Mammary epithelial cell (primary cell): ENCODE measurements around the gene TOR3A.

ENCODE experiments used
- EZH2 ChIP-seq: IDR thresholded peaks from 2 replicates; pipeline ENCODE4 v1.6.1; 2012; ENCODE audit warnings: low read length, inconsistent platforms, borderline replicate concordance
- TF ChIP-seq, protein P1 (sequence below), 2 donors: IDR thresholded peaks in 1 of 2; conservative IDR thresholded peaks in 1 of 2; 2 replicates each; pipeline ENCODE4 v1.5.1; 2011 to 2012; ENCODE audit warnings: inconsistent platforms in 2 of 2, low read length in 2 of 2, mild to moderate bottlenecking in 2 of 2, control low read depth in 1 of 2, low read depth in 1 of 2; ENCODE audit not compliant: insufficient read depth in 1 of 2; ENCODE audit errors: extremely low read depth in 1 of 2

DNA sequence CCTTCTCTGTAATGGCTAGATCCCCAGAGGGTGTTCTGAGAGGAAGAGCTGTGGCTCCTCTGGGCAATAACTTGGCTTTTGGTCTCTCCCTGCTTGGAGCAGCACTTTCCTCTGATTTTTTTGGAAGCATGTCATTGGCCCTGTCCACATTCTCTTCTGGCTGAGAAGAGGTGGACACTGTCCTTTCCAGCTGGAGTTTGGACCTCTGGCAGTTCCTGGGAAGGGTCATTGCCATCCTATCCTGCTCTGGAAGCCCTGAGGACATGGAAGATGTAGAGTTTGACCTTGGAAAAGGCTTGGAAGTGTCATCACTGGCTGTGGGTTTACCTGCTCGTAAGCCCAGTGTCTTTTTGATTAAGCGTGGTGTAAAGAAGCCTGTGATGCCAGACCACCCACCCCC, 26.8 kb downstream of the TOR3A start:
- TF ChIP-seq, protein P1, sequence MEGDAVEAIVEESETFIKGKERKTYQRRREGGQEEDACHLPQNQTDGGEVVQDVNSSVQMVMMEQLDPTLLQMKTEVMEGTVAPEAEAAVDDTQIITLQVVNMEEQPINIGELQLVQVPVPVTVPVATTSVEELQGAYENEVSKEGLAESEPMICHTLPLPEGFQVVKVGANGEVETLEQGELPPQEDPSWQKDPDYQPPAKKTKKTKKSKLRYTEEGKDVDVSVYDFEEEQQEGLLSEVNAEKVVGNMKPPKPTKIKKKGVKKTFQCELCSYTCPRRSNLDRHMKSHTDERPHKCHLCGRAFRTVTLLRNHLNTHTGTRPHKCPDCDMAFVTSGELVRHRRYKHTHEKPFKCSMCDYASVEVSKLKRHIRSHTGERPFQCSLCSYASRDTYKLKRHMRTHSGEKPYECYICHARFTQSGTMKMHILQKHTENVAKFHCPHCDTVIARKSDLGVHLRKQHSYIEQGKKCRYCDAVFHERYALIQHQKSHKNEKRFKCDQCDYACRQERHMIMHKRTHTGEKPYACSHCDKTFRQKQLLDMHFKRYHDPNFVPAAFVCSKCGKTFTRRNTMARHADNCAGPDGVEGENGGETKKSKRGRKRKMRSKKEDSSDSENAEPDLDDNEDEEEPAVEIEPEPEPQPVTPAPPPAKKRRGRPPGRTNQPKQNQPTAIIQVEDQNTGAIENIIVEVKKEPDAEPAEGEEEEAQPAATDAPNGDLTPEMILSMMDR (conservative IDR thresholded peaks at IDR 0.05 in 1 of 2, IDR thresholded peaks at IDR 0.05 in 1 of 2; ENCODE audit: extremely low read depth in 1 of 2, insufficient read depth in 1 of 2, low read depth in 1 of 2, low read length in 2 of 2): no peak
- no peak for TF ChIP-seq EZH2
